Naive thymus-derived CD4-positive, alpha-beta T cell (primary cell): ENCODE measurements around the gene RPL15. TPM values are rescaled to one million over a fixed set of nuclear protein-coding genes. Genes with fewer than 3 reads are reported as not detected.

ENCODE experiments used
- ATAC-seq: fragments of 150-1000 bp; cut with Tn5 transposase; 2 replicates; pipeline ENCODE4 v1.10.0; 2021; ENCODE audit warnings: mild to moderate bottlenecking, moderate library complexity
- CTCF ChIA-PET: fragments of 350-600 bp; sonication (Branson Sonifier 250); formaldehyde crosslinking; loops from one replicate; lab custom pipeline; 2021; ENCODE audit warnings: antibody characterized with exemption; lab: Charles Lee
- POLR2A ChIA-PET: fragments of 350-600 bp; sonication (Branson Sonifier 250); formaldehyde crosslinking; loops from one replicate; lab custom pipeline; 2021; ENCODE audit warnings: antibody characterized with exemption, inconsistent platforms; lab: Charles Lee
- DNase-seq, 9 donors: peaks; one replicate each; pipeline versions ENCODE4 v3.0.0 to v3.0.0-alpha.2; 2020 to 2022; ENCODE audit warnings: mixed read lengths in 1 of 9
- H3K27ac ChIP-seq: one replicate; pipeline ENCODE4 v1.7.0; 2013; ENCODE audit warnings: mild to moderate bottlenecking, low read depth, low read length, moderate library complexity
- H3K27me3 ChIP-seq, 2 donors: one replicate each; pipeline ENCODE4 v1.7.0; 2013; ENCODE audit warnings: low read length in 2 of 2, mild to moderate bottlenecking in 2 of 2, moderate library complexity in 2 of 2; ENCODE audit not compliant: control insufficient read depth in 2 of 2, insufficient read depth in 2 of 2
- H3K36me3 ChIP-seq, 3 experiments: 1 replicate in 2 of 3; 2 replicates in 1 of 3; pipeline ENCODE4 v1.7.0; 2013; ENCODE audit warnings: low read length in 3 of 3, mild to moderate bottlenecking in 3 of 3, moderate library complexity in 1 of 3; ENCODE audit not compliant: insufficient read depth in 3 of 3, control insufficient read depth in 2 of 3
- H3K4me1 ChIP-seq, 2 donors: one replicate each; pipeline ENCODE4 v1.7.0; 2013; ENCODE audit warnings: low read length in 2 of 2, mild to moderate bottlenecking in 2 of 2, moderate library complexity in 1 of 2; ENCODE audit not compliant: control insufficient read depth in 2 of 2, insufficient read depth in 2 of 2
- H3K4me3 ChIP-seq: 2 replicates; pipeline ENCODE4 v1.7.0; 2013; ENCODE audit warnings: mild to moderate bottlenecking, low read length
- H3K9me3 ChIP-seq, 3 experiments: 1 replicate in 2 of 3; 2 replicates in 1 of 3; pipeline ENCODE4 v1.7.0; 2013; ENCODE audit warnings: low read length in 3 of 3; ENCODE audit not compliant: control insufficient read depth in 2 of 3
- H3K27ac Mint-ChIP-seq, 9 donors: one replicate each; pipeline ENCODE4 v1.8.0; 2020 to 2022; ENCODE audit warnings: mixed read lengths in 9 of 9, mild to moderate bottlenecking in 8 of 9, moderate library complexity in 5 of 9, inconsistent platforms in 2 of 9
- H3K27me3 Mint-ChIP-seq, 5 donors: one replicate each; pipeline ENCODE4 v1.8.0; 2021 to 2022; ENCODE audit warnings: mixed read lengths in 5 of 5, mild to moderate bottlenecking in 1 of 5
- H3K36me3 Mint-ChIP-seq, 5 donors: one replicate each; pipeline ENCODE4 v1.8.0; 2020 to 2022; ENCODE audit warnings: mixed read lengths in 5 of 5, mild to moderate bottlenecking in 3 of 5, inconsistent platforms in 1 of 5
- H3K4me1 Mint-ChIP-seq, 7 donors: one replicate each; pipeline ENCODE4 v1.8.0; 2020 to 2022; ENCODE audit warnings: mixed read lengths in 7 of 7, mild to moderate bottlenecking in 3 of 7, inconsistent platforms in 1 of 7
- H3K4me3 Mint-ChIP-seq, 10 donors: one replicate each; pipeline ENCODE4 v1.8.0; 2020 to 2022; ENCODE audit warnings: mild to moderate bottlenecking in 10 of 10, mixed read lengths in 10 of 10, moderate library complexity in 6 of 10, inconsistent platforms in 2 of 10
- H3K9me3 Mint-ChIP-seq, 11 donors: one replicate each; pipeline ENCODE4 v1.8.0; 2020 to 2022; ENCODE audit warnings: mixed read lengths in 11 of 11, mild to moderate bottlenecking in 4 of 11, inconsistent platforms in 1 of 11, moderate library complexity in 1 of 11
- intact Hi-C, 2 donors: fragments of 100-400 bp; cut with micrococcal nuclease; formaldehyde crosslinking; loops; one replicate each; pipeline ENCODE4 v1.15.1; 2023
- polyA plus RNA-seq, 2 donors: library from polyadenylated mRNA; unstranded; fragments of 300-500 nt; fragmentation: Illumina TruSeq; gene quantifications; one replicate each; pipeline ENCODE4 v1.2.3, GENCODE V29; 2021
- total RNA-seq, 6 experiments: library from RNA in 5 of 6; stranded (reverse) in 5 of 6; gene quantifications; 1 replicate in 5 of 6; 2 replicates in 1 of 6; pipeline ENCODE4 v1.2.3 and lab custom pipeline; 2021 to 2026

RPL15 gene
- total and polyA plus RNA-seq, 7 experiments from 2014 or later: 1,489 to 6,097 (median 2,232) TPM

- Histone ChIP-seq H3K36me3 (no peaks in the 10 kb centered on the region), H3K9me3 (no peaks in the 10 kb centered on the region), H3K4me3 (no peak overlapping the region), H3K27ac (peak overlapping the region; percentile 81), H3K27me3 (no peaks in the 10 kb centered on the region), H3K4me1 (peaks cover 24 to 31% of the 10 kb centered on the region in 2 donors)
- intact Hi-C loops: loop anchor here (1.0 to 10.0 kb wide), 9 partner anchors 28 to 1837 kb away; partner anchors contain the start of genes NGLY1 (in 2 of the 2), RPL15 (in 2 of the 2), UBE2E1 (in 2 of the 2) and UBE2E2 (in 2 of the 2)
- Mint-ChIP-seq H3K9me3 (no peaks in the 10 kb centered on the region), H3K36me3 (peaks cover 0 to 6% (median 5%) of the 10 kb centered on the region in 5 donors), H3K4me1 (peaks cover 27 to 56% (median 42%) of the 10 kb centered on the region in 7 donors), H3K27me3 (peaks cover 0 to 45% (median 0%) of the 10 kb centered on the region in 5 donors), H3K4me3 (peak overlapping the region in 8 of 10 donors; percentile 54 to 89 (median 62)), H3K27ac (peak overlapping the region in 6 of 9 donors; percentile 41 to 90 (median 61))
- ChIA-PET CTCF (no interaction called here), POLR2A (interaction anchor here (5.6 kb wide), 1 partner anchor 28 kb away, joined by 67 read pairs; the partner anchor contains the start of genes NKIRAS1 and RPL15)
- DNase-seq: no peak
- no peak for ATAC-seq
These were observed 28.7 kb downstream of the RPL15 start for GRCh38 chr3:23945663-23945912.

DNA sequence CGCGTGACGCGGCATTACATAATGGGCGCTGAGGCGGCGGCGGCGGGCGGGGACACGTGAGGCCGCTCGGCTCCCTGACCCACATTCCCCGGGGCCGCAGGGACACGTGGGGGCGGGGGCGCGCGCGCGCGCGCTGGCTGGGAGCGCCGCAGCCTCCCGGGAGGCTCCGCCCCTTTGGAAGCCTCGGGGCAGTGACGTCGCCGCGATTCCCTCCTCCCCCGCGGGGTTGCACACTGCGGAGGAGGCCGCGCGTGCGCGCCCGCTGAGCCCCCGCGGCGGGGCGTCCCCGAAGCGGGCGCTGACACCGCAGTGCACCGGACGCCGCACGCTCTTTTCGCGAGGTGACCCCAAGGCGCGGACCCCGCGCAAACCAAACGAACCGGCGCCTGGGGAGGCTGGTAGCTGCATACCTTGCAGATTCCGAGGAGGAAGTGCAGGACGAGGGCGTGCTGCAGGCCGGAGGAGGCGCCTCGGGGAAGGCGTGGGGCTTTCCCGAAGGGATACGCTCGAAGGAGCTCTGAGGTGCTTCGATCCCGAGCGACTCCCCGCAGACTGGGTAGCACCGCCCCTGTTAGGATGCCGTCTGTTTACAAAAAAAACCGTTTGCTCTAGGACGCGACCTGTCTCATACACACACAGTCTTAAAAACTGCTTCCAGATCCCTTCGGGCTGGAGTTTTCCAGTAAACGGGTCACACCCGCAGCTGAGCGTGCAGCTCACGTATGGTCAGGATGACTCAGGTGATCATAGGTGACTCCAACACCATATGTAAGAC lies 29.2 kb downstream of the RPL15 start:
- peaks cover 30 to 61% (median 47%) of the 10 kb centered on the region in 7 donors for H3K4me1 Mint-ChIP-seq
- intact Hi-C loops: loop anchor here (1.0 to 10.0 kb wide), 10 partner anchors 15 to 1837 kb away; partner anchors contain the start of genes NGLY1 (in 2 of the 2), RPL15 (in 2 of the 2), UBE2E1 (in 2 of the 2) and UBE2E2 (in 2 of the 2)
- H3K9me3 ChIP-seq: no peaks in the 10 kb centered on the region
- ATAC-seq (peak; percentile 89), DNase-seq (peak; percentile 93 to 98 (median 97))
- H3K4me1 ChIP-seq: peaks cover 28 to 31% of the 10 kb centered on the region in 2 donors
- peaks cover 0 to 41% (median 0%) of the 10 kb centered on the region in 5 donors for H3K27me3 Mint-ChIP-seq
- H3K36me3 Mint-ChIP-seq: peaks cover 0 to 6% (median 5%) of the 10 kb centered on the region in 5 donors
- ChIA-PET POLR2A (interaction anchor here (0.6 to 5.6 kb wide), 4 partner anchors 12 to 29 kb away, joined by 3 to 67 read pairs (median 5); partner anchors contain the start of genes NKIRAS1 and RPL15), CTCF (no interaction called here)
- H3K27ac ChIP-seq: peak overlapping the region; percentile 81
- H3K4me3 Mint-ChIP-seq: peak overlapping the region; percentile 70 to 90 (median 87)
- H3K9me3 Mint-ChIP-seq: no peaks in the 10 kb centered on the region
- H3K36me3 ChIP-seq: no peaks in the 10 kb centered on the region
- peak overlapping the region; percentile 79 for H3K4me3 ChIP-seq
- peak overlapping the region; percentile 53 to 95 (median 90) for H3K27ac Mint-ChIP-seq
- no peaks in the 10 kb centered on the region for H3K27me3 ChIP-seq

DNA sequence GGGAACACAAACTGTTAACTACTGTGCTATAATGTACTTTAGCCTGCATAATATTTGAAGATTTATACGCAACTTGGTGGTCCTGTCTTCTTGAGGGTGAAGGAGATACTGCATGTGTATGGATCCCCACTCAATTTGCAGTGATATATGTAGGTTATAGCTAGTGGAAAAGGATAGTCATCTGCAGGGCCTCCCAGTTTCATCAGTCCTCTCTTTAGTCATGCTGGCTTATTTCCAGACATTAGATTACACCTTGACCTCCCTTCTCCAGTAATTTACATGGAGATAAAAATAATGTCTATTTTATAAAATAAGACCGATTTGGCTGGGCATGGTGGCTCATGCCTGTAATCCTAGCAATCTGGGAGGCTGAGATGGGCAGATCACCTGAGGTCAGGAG lies 31.8 kb downstream of the RPL15 start:
- Histone ChIP-seq H3K4me3 (no peak overlapping the region), H3K27ac (no peak overlapping the region), H3K27me3 (no peaks in the 10 kb centered on the region), H3K9me3 (no peaks in the 10 kb centered on the region), H3K36me3 (no peaks in the 10 kb centered on the region), H3K4me1 (peaks cover 31 to 39% of the 10 kb centered on the region in 2 donors)
- Mint-ChIP-seq H3K4me1 (peaks cover 42 to 84% (median 68%) of the 10 kb centered on the region in 7 donors), H3K4me3 (peak overlapping the region in 5 of 10 donors; percentile 70 to 90 (median 86)), H3K27me3 (peaks cover 0 to 17% (median 0%) of the 10 kb centered on the region in 5 donors), H3K9me3 (no peaks in the 10 kb centered on the region), H3K36me3 (peaks cover 0 to 13% (median 5%) of the 10 kb centered on the region in 5 donors), H3K27ac (no peak overlapping the region)
- intact Hi-C loops: loop anchor here (5.0 to 10.0 kb wide), 3 partner anchors 744 to 1834 kb away; partner anchors contain the start of genes NGLY1 (in 1 of the 2), TOP2B (in 1 of the 2) and UBE2E2 (in 1 of the 2)
- no peak for ATAC-seq
- ChIA-PET CTCF (no interaction called here), POLR2A (interaction anchor here (5.6 kb wide), 1 partner anchor 31 kb away, joined by 67 read pairs; the partner anchor contains the start of genes NKIRAS1 and RPL15)
- no peak for DNase-seq

DNA sequence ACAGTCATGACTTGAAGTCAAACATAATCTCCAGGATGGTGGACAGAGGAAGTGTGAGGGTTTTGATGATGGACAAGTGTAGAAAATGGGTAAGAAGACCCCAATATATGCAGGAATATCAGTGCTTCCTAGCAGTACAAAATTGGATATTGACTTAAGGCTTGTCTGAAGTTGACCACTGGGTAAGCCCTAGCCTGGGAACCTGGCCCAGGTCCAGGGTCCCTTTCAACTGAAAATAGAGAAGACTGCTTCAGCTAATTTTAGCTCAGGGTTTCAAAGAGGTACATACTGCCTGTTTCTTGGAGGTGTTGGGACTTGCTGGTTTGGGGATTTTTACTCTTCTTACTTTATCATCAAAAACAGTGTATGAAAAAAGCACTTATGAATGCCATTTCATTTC lies 32.9 kb downstream of the RPL15 start:
- POLR2A ChIA-PET: interaction anchor here (5.6 kb wide), 1 partner anchor 32 kb away, joined by 67 read pairs; the partner anchor contains the start of genes NKIRAS1 and RPL15
- no peak overlapping the region for H3K4me3 ChIP-seq
- H3K27me3 Mint-ChIP-seq: peaks cover 0 to 8% (median 0%) of the 10 kb centered on the region in 5 donors
- H3K27me3 ChIP-seq: no peaks in the 10 kb centered on the region
- H3K27ac Mint-ChIP-seq: peak overlapping the region in 8 of 9 donors; percentile 7 to 79 (median 54)
- peak overlapping the region; percentile 2 for H3K27ac ChIP-seq
- H3K4me1 Mint-ChIP-seq: peaks cover 34 to 86% (median 69%) of the 10 kb centered on the region in 7 donors
- no peaks in the 10 kb centered on the region for H3K9me3 ChIP-seq
- H3K4me1 ChIP-seq: peaks cover 31 to 39% of the 10 kb centered on the region in 2 donors
- DNase-seq: no peak
- no peak for ATAC-seq
- H3K36me3 Mint-ChIP-seq: peaks cover 0 to 17% (median 6%) of the 10 kb centered on the region in 5 donors
- peaks cover 0 to 5% (median 0%) of the 10 kb centered on the region in 3 experiments for H3K36me3 ChIP-seq
- peak overlapping the region; percentile 35 to 78 (median 72) for H3K4me3 Mint-ChIP-seq
- intact Hi-C loops: loop anchor here (1.0 to 10.0 kb wide), 4 partner anchors 33 to 1833 kb away; partner anchors contain the start of genes NGLY1 (in 1 of the 2), NKIRAS1 (in 1 of the 2), TOP2B (in 1 of the 2) and UBE2E2 (in 1 of the 2)
- CTCF ChIA-PET: no interaction called here
- no peaks in the 10 kb centered on the region for H3K9me3 Mint-ChIP-seq

GRCh38 chr3:23950293-23950692 lies 33.4 kb downstream of the RPL15 start:
- Mint-ChIP-seq H3K27ac (peak overlapping the region in 8 of 9 donors; percentile 7 to 79 (median 54)), H3K27me3 (peaks cover 0 to 8% (median 0%) of the 10 kb centered on the region in 5 donors), H3K4me3 (peak overlapping the region; percentile 35 to 78 (median 72)), H3K36me3 (peaks cover 0 to 22% (median 6%) of the 10 kb centered on the region in 5 donors), H3K4me1 (peaks cover 34 to 91% (median 73%) of the 10 kb centered on the region in 7 donors), H3K9me3 (no peaks in the 10 kb centered on the region)
- H3K27me3 ChIP-seq: no peaks in the 10 kb centered on the region
- H3K4me1 ChIP-seq: peaks cover 31 to 39% of the 10 kb centered on the region in 2 donors
- peak overlapping the region; percentile 2 for H3K27ac ChIP-seq
- ChIA-PET CTCF (interaction anchor here (0.6 kb wide), 1 partner anchor 25 kb away, joined by 3 read pairs; no protein-coding TSS in a partner anchor), POLR2A (interaction anchor here (5.6 kb wide), 1 partner anchor 33 kb away, joined by 67 read pairs; the partner anchor contains the start of genes NKIRAS1 and RPL15)
- DNase-seq (no peak), ATAC-seq (no peak)
- H3K9me3 ChIP-seq: no peaks in the 10 kb centered on the region
- no peak overlapping the region for H3K4me3 ChIP-seq
- H3K36me3 ChIP-seq: peaks cover 0 to 10% (median 0%) of the 10 kb centered on the region in 3 experiments
- intact Hi-C loops: loop anchor here in 1 of 2 donors (1.0 kb wide), 1 partner anchor 34 kb away; the partner anchor contains the start of gene NKIRAS1

DNA sequence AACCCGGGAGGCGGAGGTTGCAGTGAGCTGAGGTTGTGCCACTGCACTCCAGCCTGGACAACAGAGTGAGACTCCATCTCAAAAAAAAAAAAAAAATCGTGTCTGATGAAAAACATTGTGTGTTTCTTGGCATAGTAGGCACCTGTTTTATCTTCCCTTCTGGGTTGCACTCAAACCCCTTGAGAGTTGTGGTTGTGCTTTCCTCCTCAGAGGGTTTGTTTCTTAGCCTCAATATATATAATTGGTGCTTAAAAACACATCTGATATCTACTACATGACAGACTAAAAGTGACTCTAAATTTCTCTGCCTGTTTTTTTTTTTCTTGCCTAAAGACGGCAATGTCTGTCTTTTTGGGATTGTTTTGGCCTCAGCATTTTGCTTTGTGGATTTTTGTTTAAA lies 35.7 kb downstream of the RPL15 start:
- peaks cover 30 to 92% (median 78%) of the 10 kb centered on the region in 7 donors for H3K4me1 Mint-ChIP-seq
- peak overlapping the region in 2 of 9 donors; percentile 47 to 48 for H3K27ac Mint-ChIP-seq
- no peaks in the 10 kb centered on the region for H3K9me3 ChIP-seq
- peaks cover 0 to 36% (median 8%) of the 10 kb centered on the region in 5 donors for H3K36me3 Mint-ChIP-seq
- no peak overlapping the region for H3K27ac ChIP-seq
- ChIA-PET CTCF (no interaction called here), POLR2A (interaction anchor here (2.2 kb wide), 1 partner anchor 36 kb away, joined by 8 read pairs; the partner anchor contains the start of genes NKIRAS1 and RPL15)
- H3K4me3 ChIP-seq: no peak overlapping the region
- no peak for ATAC-seq
- H3K27me3 Mint-ChIP-seq: peaks cover 0 to 3% (median 0%) of the 10 kb centered on the region in 5 donors
- peak overlapping the region in 3 of 10 donors; percentile 32 to 39 (median 37) for H3K4me3 Mint-ChIP-seq
- intact Hi-C loops: no loop called here
- no peaks in the 10 kb centered on the region for H3K27me3 ChIP-seq
- no peaks in the 10 kb centered on the region for H3K9me3 Mint-ChIP-seq
- peaks cover 23 to 28% of the 10 kb centered on the region in 2 donors for H3K4me1 ChIP-seq
- peaks cover 0 to 10% (median 0%) of the 10 kb centered on the region in 3 experiments for H3K36me3 ChIP-seq
- no peak for DNase-seq
